ENCODE measurements around the gene RGS10.

Gene RGS10

DNA sequence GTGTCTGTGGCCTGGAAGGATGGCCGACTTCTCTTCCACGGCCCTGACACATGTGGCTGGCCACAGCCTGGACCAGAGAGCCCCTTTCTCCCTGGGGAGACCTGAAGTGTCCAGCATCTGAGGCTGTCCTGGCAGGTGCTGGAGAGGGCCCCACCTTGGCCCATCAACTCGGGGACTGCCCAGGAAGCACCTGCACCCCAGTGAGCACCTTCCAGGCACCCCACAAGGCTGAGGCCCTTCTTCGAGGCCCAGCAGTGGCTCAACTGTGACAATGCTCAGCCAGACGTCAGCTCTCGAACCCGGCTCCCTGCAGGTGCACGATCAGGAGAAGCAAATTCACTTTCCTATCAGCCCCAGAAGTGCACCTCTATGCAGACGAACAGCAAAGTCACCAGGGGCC is 24.3 kb downstream of the RGS10 start:
- no peak for DNase-seq (ENCODE audit: low read depth)

DNA sequence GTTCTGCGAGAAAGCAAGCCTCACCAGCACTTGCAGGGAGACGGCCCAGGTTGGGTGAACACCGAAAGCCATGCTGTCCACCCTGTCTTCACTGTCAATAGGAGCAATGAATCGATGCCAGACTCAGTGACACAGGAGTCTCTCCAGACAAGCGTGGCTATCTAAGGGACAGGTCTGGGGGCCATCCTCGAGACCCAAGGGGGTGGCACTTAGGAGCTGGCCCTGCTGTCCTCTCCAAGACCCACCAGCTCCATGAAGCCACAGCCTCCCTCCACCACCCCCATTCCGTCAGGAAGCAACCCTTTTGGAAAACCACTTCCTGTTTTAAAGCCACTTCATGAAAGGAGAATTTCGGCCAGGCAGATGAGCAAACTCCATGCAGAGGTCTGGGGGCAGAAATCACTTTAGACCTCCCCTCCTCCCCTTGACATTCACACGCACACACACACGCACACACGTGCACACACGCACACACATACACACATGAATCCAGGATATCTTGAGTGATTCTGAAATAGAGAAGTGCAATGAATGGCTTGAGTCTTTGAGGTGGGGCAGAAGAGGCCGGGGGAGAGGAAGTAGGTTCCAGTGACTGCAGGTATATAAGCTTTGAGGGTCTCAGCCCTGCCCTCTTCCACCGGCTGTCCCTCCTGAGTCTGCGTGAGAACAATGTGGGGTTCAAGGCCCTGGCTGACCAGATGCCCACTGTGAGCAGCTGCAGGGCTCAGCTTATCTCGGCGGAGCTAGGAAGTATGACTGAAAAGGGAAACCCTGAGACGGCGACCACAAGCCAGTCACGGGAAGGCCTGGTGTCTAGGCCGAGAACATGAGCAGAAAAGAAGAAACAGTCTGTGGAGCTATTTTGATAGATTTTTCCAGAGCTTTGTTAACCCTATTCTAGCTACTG is 25.0 kb downstream of the RGS10 start:
- DNase-seq (ENCODE audit: low read depth): peak; percentile 31

DNA sequence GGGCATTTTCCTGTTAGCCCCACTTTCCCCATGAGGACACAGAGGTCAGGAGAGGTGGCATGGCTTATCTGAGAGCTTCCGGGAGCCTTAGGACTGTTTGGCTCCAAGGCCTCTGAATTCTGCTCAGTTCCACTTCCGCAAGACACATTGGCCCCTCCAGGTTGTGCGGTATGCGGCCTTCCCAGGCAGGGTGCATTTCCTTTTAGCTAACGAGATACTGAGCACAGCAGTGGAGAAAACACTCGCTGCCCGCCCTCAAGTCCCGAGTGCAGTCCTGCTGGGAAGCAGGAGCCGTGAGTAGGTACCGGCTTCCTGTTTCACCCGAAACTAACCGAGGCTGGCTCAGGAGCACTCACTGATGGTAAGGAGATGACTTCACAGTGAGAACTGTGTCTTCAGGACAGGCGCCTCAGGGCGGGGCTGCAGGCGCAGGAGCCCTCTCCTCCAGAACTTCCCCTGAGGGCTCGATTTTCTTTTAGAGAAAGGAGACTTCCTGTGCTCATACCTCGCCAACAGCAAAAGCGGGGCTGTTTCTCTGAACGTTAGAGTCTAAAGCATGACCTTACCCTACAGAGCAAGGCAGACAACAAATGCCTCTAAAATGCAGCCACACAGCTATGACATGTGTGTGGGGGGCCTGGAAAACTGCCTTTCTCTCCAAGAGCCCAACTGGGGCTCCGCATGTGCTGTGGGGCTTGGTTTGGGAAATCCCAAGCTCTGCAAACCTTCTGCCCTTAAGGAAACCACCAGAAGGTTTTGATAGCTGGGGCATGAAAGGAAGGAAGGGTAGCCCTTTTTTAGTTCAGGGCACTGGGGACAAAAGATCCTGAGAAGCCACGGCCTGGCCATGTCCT is 25.9 kb downstream of the RGS10 start:
- peak; percentile 33 for DNase-seq (ENCODE audit: low read depth)

DNA sequence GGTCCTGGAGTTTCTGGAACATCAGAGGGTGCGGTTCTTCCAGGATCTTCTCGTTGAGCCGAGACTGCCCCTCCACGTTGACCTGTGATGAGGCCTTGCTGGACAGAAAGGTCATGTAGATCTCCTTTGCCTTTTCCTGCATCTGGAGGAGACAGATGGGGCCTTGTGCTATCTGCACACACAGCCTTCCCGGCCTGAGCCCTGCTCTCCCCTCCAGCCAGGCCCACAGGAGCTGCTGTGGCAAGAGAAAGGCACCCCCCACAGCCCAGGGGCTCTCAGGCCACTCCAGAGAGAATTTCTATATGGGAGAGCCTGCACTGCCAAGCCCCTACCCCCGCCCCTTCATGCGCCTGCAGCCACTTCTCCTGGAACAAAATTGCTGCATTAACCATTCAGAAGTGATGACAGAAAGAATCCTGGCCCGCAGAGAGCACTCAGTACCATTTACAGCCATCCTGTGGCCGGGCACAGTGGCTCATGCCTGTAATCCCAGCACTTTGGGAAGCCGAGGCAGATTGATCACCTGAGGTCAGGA is 26.9 kb downstream of the RGS10 start:
- no peak for DNase-seq (ENCODE audit: low read depth)

DNA sequence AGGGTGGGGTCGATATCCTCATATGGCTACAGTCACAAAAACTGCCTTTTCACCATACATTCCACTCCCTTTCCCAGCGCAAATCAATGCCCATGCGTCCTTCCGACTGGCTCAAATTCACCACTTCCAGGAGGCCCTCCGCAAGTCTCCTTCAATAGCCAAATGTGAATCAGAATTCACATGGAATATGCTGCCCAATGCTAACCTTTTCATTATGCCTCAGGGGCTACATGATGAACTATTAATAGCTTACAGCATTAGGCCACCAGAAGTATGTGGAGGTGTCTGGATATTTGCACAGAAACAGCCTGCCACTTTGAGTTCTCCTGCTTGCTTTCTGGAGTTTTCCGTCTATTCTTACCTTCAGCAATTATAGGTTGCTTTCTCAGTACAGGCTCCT is 27.7 kb downstream of the RGS10 start:
- DNase-seq (ENCODE audit: low read depth): no peak

DNA sequence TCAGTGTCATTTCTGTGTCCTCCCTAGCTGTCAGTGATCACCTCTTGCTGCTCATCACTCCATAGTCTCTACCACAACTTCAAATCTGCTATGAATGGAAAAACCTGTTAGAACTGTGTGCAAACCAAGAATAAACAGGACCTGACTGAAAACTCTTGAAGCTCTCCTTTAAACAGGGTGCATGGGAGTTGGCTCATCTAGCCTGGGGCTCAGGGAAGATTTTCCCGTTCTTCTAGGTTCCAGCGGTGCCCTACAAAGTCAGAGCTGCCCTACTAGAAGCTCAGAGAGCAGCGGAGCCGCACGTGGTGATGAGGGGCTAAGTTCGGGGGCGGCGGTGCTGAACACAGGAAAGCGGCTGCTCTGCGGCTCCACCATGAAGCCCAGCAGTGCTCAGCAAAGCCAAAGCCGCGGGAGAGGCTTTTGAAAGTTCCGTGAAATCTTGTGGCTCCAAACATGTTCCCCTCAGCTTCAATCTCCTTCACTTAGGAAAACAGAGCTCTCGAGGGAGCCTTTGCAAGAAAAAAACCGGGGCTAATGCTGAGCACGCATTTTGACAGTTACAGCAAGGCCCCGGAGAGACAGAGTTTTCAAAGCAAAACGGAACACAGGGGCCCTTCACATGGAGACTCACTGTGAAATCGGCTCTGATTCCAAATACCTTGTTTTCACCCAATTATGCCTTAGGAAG is 30.5 kb downstream of the RGS10 start:
- DNase-seq (ENCODE audit: low read depth): no peak

DNA sequence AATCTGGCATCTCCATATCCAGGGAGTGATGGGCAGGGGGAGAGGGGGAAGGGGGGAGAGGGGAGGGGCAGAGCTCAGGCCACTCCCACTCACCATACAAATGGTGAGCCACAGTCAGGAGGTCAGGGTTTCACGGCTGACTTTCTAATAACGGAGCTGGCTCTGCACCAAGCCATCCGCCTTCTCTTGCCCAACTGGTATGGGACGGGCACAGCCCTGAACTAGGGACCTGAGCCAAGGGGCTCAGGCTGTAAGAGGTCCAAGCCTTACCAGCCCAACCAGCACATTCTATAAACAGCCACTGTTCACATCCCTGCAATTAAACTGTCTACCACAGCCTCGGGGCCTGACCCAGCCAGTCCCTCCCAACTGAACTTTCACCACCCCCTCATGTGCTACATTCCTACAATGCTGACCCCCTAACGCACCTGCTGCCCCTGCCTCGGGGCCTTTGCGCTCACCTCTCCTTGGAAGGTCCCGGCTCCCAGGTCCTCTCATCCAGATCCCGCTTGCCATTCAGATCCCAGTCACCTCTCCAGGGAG is 32.5 kb downstream of the RGS10 start:
- DNase-seq (ENCODE audit: low read depth): no peak

DNA sequence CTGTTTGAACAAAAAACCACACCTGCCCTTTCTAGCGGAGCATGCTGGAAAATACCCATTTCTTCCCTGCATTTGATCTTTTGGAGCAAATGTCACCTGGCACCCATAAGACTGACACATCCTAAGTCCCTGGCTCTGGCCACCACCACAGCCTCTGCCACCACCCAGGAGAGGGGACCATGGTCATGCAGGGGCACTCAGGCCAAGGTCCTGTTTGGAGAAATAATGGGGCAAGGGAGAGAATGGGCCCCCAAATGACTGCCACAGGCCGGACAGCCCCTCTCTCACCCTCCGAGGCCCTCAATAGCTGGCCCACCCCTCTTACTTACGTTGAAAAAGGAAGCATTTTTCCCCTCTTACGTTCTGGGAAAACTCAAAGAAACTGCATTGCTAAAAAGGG is 35.4 kb downstream of the RGS10 start:
- no peak for DNase-seq (ENCODE audit: low read depth)

DNA sequence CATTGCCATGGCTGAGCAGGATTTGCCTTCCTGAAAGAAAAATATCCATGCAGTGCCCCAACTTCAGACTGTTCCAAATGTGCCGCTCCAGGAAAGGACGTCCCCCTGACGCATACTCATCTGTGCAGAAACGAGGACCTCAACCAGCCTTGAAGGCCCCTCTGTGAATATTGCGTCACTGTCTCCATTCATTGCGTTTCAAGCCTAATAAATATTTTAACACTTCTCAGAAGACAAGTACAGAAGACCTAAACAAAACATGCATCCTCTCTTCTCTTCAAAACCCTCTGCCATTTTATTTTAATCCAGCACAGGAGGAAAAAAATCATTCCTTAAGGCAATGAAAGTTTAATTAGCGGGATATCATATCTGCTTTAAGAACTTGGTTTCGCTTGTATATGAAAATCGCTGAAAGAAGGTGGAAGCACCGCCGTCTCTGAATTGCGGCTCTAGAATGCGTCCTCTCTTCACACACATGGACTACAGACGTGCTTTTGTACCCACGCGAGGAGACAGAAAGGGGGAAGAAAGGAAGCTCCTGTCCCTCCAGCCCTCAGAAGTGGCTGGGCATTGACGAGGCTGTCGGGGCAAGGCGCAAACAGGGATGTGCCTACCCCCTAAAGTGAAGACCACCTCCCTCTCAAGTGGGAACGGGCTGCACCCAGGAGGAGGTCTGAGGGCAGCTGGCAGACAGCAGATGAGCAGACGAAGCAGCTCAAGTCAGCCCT is 36.8 kb downstream of the RGS10 start:
- no peak for DNase-seq (ENCODE audit: low read depth)

DNA sequence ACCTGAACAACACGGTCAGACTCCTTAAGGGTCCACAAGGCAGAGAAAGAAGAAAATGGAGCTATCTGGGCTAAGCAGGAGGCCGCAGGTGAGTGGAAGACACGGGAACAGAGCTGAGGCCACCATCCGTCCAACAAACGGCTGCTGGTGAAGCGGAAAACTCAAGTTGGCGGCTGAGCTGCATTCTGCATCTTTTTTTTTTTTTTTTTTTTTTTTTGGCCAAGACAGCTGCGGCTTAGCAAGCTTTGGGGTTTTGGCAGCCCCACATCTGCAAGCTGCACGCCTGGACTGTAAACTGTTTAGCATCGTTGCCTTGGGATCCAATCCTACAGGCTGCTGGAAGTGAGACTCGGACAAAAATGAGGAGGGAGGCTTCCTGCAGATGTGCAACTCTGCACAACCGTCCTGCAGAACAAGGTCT is 37.4 kb downstream of the RGS10 start:
- DNase-seq (ENCODE audit: low read depth): no peak

DNA sequence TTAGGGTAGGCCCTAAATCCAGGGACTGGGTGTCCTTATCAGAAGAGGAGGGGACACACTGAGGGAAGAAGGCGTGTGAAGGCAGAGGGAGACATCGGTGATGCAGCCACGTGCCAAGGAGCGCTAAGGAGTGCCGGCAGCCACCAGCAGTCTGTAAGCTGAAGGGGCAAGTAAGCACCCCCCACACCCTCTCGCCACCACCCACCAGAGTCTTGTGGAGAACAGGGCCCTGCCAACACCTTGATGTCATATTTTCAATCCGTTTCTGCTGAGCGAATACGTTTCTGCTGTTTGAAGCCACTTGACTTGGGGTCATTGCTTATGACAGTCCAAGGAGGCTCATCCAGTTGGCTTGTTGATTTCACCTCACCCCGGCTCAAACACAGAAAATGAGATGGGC is 37.9 kb downstream of the RGS10 start:
- DNase-seq (ENCODE audit: low read depth): no peak

DNA sequence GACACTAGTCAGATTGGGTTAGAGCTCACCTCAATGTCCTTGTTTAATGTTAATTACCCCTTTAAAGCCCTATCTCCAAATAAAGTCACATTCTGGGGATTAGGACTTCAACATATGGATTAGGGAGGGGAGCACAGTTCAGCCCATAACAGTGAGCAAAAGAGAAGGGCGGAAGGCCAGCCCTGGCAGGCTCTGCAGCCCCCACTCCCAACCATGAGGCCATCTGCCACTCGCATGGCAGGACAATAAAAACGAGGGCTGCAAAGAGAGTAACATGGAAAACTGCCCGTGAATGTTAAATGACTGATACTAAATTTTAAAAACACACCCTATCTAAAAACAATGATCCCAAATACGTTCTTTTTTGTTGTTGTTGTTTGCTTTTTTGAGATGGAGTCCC is 38.7 kb downstream of the RGS10 start:
- no peak for DNase-seq (ENCODE audit: low read depth)

DNA sequence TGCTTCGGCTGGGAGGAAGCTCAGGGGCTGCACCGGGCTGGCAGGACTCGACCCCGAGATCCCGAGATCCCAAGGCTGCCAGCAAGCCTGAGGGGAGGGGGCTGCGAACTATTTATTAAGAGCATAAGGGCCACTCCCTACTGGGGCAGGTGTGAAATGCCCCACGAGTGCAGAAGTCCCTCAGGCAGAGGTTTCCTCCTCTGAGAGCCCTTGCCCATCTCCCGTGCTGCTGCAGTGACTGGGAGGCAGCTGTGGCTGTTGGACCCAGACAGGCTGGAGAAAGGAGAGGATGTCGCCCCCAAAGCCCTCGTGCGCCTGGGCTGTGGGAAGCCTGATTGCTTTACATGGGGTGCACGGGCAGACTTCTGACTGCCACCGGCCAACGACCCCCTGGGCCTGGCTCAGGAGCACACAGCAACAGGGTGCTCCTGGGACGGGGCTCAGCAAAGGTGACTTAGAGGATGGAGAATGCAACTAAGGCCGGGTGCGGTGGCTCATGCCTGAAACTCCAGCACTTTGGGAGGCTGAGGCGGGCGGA is 39.8 kb downstream of the RGS10 start:
- no peak for DNase-seq (ENCODE audit: low read depth)

DNA sequence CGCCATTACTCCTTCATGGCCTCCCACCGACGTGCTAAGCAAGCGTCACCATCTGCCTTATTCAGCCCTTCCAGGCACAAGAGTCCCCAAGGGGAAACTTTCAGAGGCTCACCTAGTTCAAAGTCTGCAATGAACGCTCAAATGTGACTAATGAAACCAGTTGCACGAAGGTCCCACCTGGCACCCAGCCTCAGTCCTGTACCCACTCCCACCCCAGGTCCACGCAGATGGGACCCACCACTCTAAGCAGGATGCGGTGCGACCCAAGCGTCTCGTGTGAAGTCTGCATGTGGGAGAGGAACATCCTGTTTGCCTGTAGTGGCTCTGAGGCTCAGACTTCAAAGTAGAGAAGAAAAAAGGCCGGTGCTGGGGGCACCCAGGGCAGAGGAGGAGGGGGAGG is 40.3 kb downstream of the RGS10 start:
- peak; percentile 73 for DNase-seq (ENCODE audit: low read depth)

DNA sequence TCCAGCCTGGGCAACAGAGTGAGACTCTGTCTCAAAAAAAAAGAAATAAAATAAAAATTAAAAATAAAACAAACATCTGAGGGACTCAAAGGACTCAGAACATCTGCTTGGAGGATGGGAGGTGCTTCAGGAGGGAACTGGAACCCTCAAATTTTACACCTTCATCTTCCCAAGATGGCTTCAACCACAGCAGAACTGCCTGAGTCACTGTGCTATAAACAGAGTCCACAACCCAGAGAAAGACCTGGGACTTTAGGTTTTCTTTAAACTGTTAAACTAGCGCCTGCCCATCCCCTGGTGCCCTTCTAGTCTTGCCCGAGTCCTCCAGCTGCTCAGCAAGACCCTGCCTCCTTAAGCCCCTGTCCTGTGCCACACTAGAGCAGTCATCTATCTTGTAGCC is 40.8 kb downstream of the RGS10 start:
- DNase-seq (ENCODE audit: low read depth): peak; percentile 13

DNA sequence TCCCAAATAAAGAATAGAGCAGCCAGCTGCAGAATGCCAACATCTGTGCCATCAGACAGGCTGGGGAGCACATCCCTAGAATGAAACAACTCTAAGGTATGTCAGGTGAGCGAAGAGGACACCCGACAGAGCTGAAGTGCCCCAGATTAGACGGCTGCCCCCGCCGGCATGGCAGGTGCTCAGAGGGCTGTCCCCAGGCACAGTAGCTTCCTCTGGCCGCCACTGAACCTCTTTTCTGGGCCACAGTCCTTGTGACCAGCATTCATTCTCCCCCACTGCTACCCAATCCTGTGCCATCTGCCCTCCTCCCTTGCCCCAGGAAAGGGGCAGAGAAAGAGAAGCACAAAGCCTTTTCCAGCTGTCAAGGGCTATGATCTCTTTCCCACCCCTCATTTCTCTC is 41.7 kb downstream of the RGS10 start:
- no peak for DNase-seq (ENCODE audit: low read depth)

DNA sequence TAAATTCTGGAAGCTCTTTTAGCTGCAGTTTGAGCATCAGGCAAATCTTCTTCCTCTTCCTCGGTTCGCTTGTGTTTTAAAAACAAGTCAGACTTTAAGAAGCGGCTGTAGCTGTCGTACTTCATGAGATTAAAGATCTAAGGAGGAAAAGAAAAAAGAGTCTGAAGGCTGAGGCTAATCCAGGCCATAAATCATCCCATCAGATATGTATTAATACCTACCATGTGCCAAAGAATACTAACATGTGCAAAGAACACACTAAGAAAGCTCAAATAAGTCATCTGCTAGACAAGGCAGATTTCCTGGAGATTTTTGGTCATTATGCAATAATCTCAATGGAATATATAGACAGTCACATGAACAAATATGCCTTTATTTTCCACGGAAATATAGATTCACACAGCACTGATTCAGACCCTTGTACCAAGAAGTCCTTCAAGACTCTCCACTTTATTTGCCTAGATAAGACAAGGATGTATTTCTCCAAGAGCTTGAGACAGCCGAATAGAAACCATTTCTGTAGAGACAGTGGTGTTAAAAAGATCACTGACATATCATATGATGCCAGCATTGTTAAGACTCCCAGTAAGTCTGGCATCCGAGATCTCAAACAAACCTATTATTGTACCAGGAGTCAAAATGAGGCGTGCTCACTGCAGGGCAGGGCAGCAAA is 42.3 kb downstream of the RGS10 start:
- no peak for DNase-seq (ENCODE audit: low read depth)

DNA sequence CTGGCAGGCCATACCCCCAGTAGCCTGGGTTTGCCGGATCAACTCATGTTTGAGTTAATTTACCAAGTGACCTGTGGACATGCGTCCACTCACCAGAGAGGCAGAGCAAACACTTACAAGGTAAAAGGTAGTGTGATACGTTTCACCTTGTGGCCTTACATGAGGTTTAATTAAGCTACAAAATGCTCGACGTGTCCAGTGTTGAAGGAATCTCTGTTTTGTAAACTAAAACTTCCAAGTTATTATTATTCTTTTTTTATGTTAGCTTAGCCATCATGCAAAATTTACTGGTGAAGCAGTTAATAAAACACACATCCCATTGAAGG is 42.9 kb downstream of the RGS10 start:
- no peak for DNase-seq (ENCODE audit: low read depth)

DNA sequence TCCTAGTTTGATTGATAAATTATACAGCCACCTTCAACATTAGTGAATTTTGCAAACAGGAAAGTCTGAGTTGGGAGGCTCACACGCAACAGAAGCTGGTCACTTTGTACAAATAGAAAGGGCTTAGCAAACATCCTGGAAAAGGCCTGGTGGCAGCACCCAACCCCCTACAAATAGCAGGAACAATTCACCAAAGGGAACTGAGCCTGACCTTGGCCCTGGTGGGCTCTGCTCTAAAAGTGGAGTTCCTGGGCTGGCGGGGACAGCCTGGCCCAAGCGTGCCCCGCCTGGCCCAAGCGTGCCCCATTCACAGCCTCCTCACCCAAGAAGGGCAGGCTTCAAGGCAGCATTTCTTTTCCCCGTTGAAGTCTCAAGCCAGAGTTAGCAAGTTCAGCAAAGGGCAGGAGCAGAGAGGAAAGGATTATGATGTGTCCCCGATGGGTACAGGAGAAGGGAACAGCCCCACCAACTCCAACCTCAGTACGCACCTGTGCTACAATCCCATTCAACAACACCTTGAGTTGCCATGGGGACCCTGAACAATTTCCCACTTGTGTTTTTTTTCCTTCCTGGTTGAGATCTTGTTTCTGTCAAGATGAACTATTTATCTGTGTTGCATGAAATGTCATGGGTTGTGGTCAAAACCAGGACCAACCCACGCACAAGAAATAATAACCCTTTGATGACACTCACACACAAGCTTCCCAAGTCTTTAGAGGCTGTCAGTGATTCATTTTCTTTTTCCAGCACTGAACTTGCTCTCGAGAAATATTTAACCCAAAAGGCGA is 43.4 kb downstream of the RGS10 start:
- DNase-seq (ENCODE audit: low read depth): no peak

DNA sequence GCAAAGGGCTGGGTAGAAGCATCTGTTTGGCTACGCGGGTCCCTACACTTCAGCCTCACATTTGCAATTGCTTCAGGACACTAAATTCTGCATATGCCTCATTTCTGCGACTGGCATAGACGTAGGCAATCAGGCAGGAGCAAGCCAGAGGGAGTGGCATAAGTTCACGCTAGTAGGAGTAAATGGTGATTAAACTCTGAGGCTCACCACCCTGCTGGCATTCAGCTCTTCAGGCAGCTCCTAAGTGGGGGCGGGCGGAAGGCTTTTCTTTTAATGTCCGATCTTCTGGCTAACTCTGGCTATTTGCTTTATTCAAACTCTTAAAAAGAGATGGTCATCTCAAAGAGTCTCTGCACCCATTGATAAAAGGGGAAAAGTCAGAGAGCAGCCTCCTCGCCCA is 45.3 kb downstream of the RGS10 start:
- DNase-seq (ENCODE audit: low read depth): no peak

Data from stimulated activated CD4-positive, alpha-beta T cell treated with anti-CD3 and anti-CD28 coated beads, Interleukin-2, amount 100 ng/mL, for 4 hours (primary cell).